CD14-positive monocyte (primary cell): Measurements from ENCODE around the gene RGS3. TPM values are rescaled to one million over a fixed set of nuclear protein-coding genes. Genes with fewer than 3 reads are reported as not detected.

Experiments
- DNase-seq, 3 donors: peaks; one replicate each; pipeline ENCODE4 v3.0.0-alpha.2; 2011 to 2022
- H2AFZ ChIP-seq: 2 replicates; pipeline ENCODE4 v1.6.0; 2012; ENCODE audit warnings: mild to moderate bottlenecking, low read depth, low read length, inconsistent platforms; ENCODE audit not compliant: insufficient read depth, poor library complexity, severe bottlenecking
- H3K27ac ChIP-seq, 2 donors: 1 replicate in 1 of 2; 2 replicates in 1 of 2; pipeline ENCODE4 v1.5.1; 2012 to 2013; ENCODE audit warnings: low read length in 2 of 2, control low read depth in 1 of 2, inconsistent platforms in 1 of 2, low read depth in 1 of 2, mild to moderate bottlenecking in 1 of 2
- H3K27me3 ChIP-seq, 2 donors: one replicate each; pipeline versions ENCODE4 v1.6.0 to v1.6.1; 2011 to 2013; ENCODE audit warnings: low read length in 2 of 2; ENCODE audit not compliant: control insufficient read depth in 2 of 2, insufficient read depth in 2 of 2
- H3K36me3 ChIP-seq, 2 donors: replicated peaks in 1 of 2; 1 replicate in 1 of 2; 2 replicates in 1 of 2; pipeline versions ENCODE4 v1.5.1 to v1.6.1; 2012 to 2013; ENCODE audit warnings: low read length in 2 of 2, control low read depth in 1 of 2, inconsistent platforms in 1 of 2, mild to moderate bottlenecking in 1 of 2; ENCODE audit not compliant: insufficient read depth in 2 of 2, control insufficient read depth in 1 of 2
- H3K4me1 ChIP-seq, 2 donors: 1 replicate in 1 of 2; 2 replicates in 1 of 2; pipeline versions ENCODE4 v1.5.1 to v1.6.1; 2012 to 2013; ENCODE audit warnings: low read length in 2 of 2, control low read depth in 1 of 2, inconsistent platforms in 1 of 2, mild to moderate bottlenecking in 1 of 2, moderate library complexity in 1 of 2; ENCODE audit not compliant: insufficient read depth in 2 of 2, control insufficient read depth in 1 of 2
- H3K4me2 ChIP-seq: replicated peaks from 2 replicates; pipeline ENCODE3; 2012; ENCODE audit warnings: low read length, moderate library complexity, mild to moderate bottlenecking; ENCODE audit not compliant: poor library complexity, severe bottlenecking; ENCODE audit errors: extremely low read depth
- H3K4me3 ChIP-seq, 3 experiments: fragments of 200-600 bp in 1 of 3; sonication (generic) in 1 of 3; replicated peaks in 1 of 3; 1 replicate in 2 of 3; 2 replicates in 1 of 3; pipeline ENCODE4 v1.5.1; 2011 to 2013; ENCODE audit warnings: low read length in 3 of 3, mild to moderate bottlenecking in 3 of 3, control low read depth in 2 of 3, low read depth in 2 of 3, inconsistent platforms in 1 of 3, moderate library complexity in 1 of 3
- H3K79me2 ChIP-seq: 2 replicates; pipeline ENCODE4 v1.6.0; 2012; ENCODE audit warnings: mild to moderate bottlenecking, control low read depth, inconsistent platforms, low read length, moderate library complexity; ENCODE audit not compliant: insufficient read depth
- H3K9ac ChIP-seq: 2 replicates; pipeline ENCODE4 v1.6.0; 2017; ENCODE audit warnings: low read length, mild to moderate bottlenecking; ENCODE audit not compliant: insufficient read depth, poor library complexity, severe bottlenecking
- H3K9me3 ChIP-seq, 2 donors: replicated peaks in 1 of 2; 1 replicate in 1 of 2; 2 replicates in 1 of 2; pipeline versions ENCODE4 v1.5.1 to v1.6.1; 2012 to 2013; ENCODE audit warnings: low read length in 2 of 2, control low read depth in 1 of 2; ENCODE audit not compliant: control insufficient read depth in 1 of 2, insufficient read depth in 1 of 2
- H4K20me1 ChIP-seq: 2 replicates; pipeline ENCODE4 v1.6.0; 2012; ENCODE audit warnings: mild to moderate bottlenecking, low read length, control low read depth, moderate library complexity; ENCODE audit not compliant: insufficient read depth
- H3K27ac Mint-ChIP-seq, 7 donors: one replicate each; pipeline ENCODE4 v1.8.0; 2020; ENCODE audit warnings: mild to moderate bottlenecking in 7 of 7, mixed read lengths in 7 of 7, moderate library complexity in 6 of 7, inconsistent platforms in 2 of 7
- H3K27me3 Mint-ChIP-seq, 3 donors: one replicate each; pipeline ENCODE4 v1.8.0; 2021 to 2022; ENCODE audit warnings: low read depth in 3 of 3, mild to moderate bottlenecking in 3 of 3, mixed read lengths in 3 of 3, moderate library complexity in 3 of 3, inconsistent platforms in 1 of 3
- H3K36me3 Mint-ChIP-seq, 2 donors: one replicate each; pipeline ENCODE4 v1.8.0; 2020; ENCODE audit warnings: mixed read lengths in 2 of 2, inconsistent platforms in 1 of 2, mild to moderate bottlenecking in 1 of 2
- H3K4me1 Mint-ChIP-seq: one replicate; pipeline ENCODE4 v1.8.0; 2020; ENCODE audit warnings: mild to moderate bottlenecking, mixed read lengths
- H3K4me3 Mint-ChIP-seq, 2 donors: one replicate each; pipeline ENCODE4 v1.8.0; 2020; ENCODE audit warnings: mild to moderate bottlenecking in 2 of 2, mixed read lengths in 2 of 2, moderate library complexity in 1 of 2
- H3K9me3 Mint-ChIP-seq, 7 donors: one replicate each; pipeline ENCODE4 v1.8.0; 2020 to 2022; ENCODE audit warnings: mixed read lengths in 7 of 7, mild to moderate bottlenecking in 6 of 7, moderate library complexity in 6 of 7, inconsistent platforms in 2 of 7
- CTCF ChIP-seq: fragments of 200-600 bp; IDR thresholded peaks from one replicate; pipeline ENCODE4 v1.8.0; 2022; ENCODE audit warnings: antibody characterized with exemption, mild to moderate bottlenecking
- WGBS: methylation state at CpG from one replicate; pipeline ENCODE4 v1.1.5; 2013; ENCODE audit warnings: missing lambda C conversion rate; ENCODE audit not compliant: insufficient coverage; 5-methylcytosine and 5-hydroxymethylcytosine counted together
- intact Hi-C, 2 donors: fragments of 100-400 bp; cut with micrococcal nuclease; formaldehyde crosslinking; loops; one replicate each; pipeline versions ENCODE4 v1.15.0 to v1.15.1; 2023
- polyA plus RNA-seq, 3 donors: library from polyadenylated mRNA; depleted of rRNA in 1 of 3; unstranded in 2 of 3; stranded (reverse) in 1 of 3; fragments of 300-500 nt in 2 of 3; fragments of >200 nt in 1 of 3; fragmentation: Illumina TruSeq in 2 of 3; gene quantifications; 1 replicate in 2 of 3; 2 replicates in 1 of 3; pipeline ENCODE4 v1.2.3, GENCODE V29; 2012 to 2021

The RGS3 gene
- polyA plus RNA-seq, 3 donors: 9.1 to 16.2 (median 15.8) TPM

- WGBS: 85% methylated on average over 7 of the region's 12 CpGs
- Histone ChIP-seq H3K9me3 (no peaks in the 10 kb centered on the region), H3K79me2 (no peaks in the 10 kb centered on the region), H3K27ac (no peak overlapping the region), H3K4me3 (no peak overlapping the region), H2AFZ (no peak overlapping the region), H3K9ac (no peak overlapping the region), H3K4me1 (no peaks in the 10 kb centered on the region), H3K27me3 (no peaks in the 10 kb centered on the region), H4K20me1 (no peaks in the 10 kb centered on the region), H3K4me2 (no peak overlapping the region), H3K36me3 (no peaks in the 10 kb centered on the region)
- Mint-ChIP-seq H3K4me1 (peaks cover 11% of the 10 kb centered on the region), H3K36me3 (no peaks in the 10 kb centered on the region), H3K4me3 (no peak overlapping the region), H3K27me3 (peaks cover 0 to 3% (median 0%) of the 10 kb centered on the region in 3 donors), H3K9me3 (no peaks in the 10 kb centered on the region), H3K27ac (peak overlapping the region in 1 of 7 donors; percentile 67)
- DNase-seq: no peak
- intact Hi-C loops: no loop called here
- no peak for TF ChIP-seq CTCF
These were observed 77.7 kb downstream of the RGS3 start for GRCh38 chr9:113541019-113541900.

- no peak for DNase-seq
- intact Hi-C loops: no loop called here
- Mint-ChIP-seq H3K9me3 (no peaks in the 10 kb centered on the region), H3K36me3 (no peaks in the 10 kb centered on the region), H3K4me1 (peaks cover 13% of the 10 kb centered on the region), H3K4me3 (no peak overlapping the region), H3K27ac (no peak overlapping the region), H3K27me3 (peaks cover 0 to 3% (median 0%) of the 10 kb centered on the region in 3 donors)
- H3K79me2 ChIP-seq: no peaks in the 10 kb centered on the region
- no peaks in the 10 kb centered on the region for H3K27me3 ChIP-seq
- H3K9ac ChIP-seq: no peak overlapping the region
- H3K4me2 ChIP-seq: no peak overlapping the region
- no peaks in the 10 kb centered on the region for H3K36me3 ChIP-seq
- no peaks in the 10 kb centered on the region for H3K4me1 ChIP-seq
- TF ChIP-seq CTCF: no peak
- no peak overlapping the region for H3K27ac ChIP-seq
- no peak overlapping the region for H2AFZ ChIP-seq
- WGBS: 82% methylated on average over 5 of the region's 7 CpGs
- no peaks in the 10 kb centered on the region for H3K9me3 ChIP-seq
- no peak overlapping the region for H3K4me3 ChIP-seq
- H4K20me1 ChIP-seq: no peaks in the 10 kb centered on the region
These were observed 78.5 kb downstream of the RGS3 start for GRCh38 chr9:113542006-113542405.
